CD4-positive, alpha-beta T cell treated with Interferon gamma for 1 hour (primary cell): Measurements from ENCODE around the gene GBA2.

Source experiments
- DNase-seq: peaks from one replicate; pipeline ENCODE4 v3.0.0-alpha.2; 2020

Gene GBA2

GRCh38 chr9:35714579-35715252 is 34.3 kb downstream of the GBA2 start:
- no peak for DNase-seq

DNA sequence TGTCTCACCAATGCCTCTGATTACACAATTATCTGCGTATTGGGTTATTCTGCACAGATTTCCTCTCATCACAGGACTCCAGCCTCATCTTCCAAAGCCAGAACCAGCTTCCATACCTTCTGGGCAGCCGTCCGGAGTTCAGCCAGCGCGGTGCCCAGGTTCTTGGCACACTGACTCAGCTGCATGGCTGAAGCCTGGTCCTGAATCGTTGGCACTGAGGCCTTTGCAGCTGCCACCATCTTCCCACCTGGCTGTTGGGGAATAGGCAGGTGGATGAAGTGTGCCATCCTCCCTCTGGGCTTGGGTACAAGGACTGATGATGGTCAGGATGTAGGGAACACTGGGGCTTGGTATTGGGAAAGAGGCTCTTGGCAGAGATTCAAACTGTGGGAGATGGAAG is 34.9 kb downstream of the GBA2 start:
- DNase-seq: no peak

- DNase-seq: no peak
Measured at GRCh38 chr9:35713578-35713977, 35.5 kb downstream of the GBA2 start.

DNA sequence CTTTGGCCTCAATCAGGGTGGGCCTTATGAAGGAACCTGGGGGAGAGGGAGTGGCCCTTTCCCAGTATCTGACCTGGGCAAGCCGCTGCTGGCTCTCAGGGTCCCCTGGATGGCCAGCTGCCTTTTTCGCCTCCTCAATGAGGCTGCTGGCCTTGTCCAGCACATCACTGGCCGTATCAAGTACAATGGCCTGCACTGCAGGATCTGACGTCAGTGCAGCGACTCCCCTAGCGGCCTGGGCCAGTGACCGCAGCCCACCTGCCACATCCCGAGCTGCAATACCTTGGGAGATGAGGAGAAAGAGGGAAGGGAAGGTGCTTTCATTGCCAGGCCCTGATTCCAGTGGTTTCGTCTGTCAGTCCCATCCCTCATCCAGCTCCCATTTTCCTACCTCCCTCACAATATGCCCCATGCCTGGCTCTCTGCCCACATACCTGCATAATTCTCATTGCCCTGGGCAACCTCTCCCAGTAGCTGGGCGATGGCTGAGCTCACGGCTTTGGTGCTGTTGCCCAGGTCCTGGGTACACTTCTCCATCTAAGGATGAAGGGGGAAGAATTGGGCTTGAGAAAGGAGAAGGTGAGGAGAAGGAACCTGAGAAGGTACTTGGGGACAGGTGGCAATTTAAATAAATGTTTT is 36.1 kb downstream of the GBA2 start:
- no peak for DNase-seq

GRCh38 chr9:35711501-35712428 is 37.3 kb downstream of the GBA2 start:
- no peak for DNase-seq

DNA sequence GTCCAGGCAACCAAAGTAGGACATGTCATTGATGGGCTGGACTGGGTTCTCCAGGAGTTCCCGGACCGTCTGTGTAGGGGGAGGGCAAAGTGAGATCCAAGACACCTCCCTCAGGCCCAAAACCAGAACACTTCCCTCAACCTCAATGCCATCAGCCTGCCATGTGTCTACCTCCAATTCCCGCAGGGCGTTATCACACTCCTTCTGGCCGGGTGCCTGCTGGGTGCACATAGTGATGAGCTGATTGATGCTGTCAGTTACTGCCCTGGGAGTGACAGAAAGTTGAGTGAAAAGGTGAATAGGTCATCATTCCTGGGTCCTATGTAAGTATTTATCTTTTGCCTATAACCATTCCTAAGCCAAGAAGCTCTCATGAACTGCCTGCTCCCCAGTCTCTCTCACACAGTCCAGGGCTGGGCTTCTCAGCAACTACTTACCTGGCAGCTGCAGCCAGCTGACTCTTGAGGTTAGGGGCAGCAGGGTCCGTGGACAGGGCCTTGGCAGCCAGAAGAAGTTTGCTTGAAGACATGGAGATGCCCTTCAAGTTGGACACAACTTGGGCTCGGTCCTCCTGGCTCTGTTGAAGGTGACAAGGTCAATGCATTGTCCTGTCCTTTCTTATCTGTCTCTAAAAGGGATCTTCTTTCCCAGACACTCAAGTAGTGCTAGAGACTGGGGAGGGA is 38.1 kb downstream of the GBA2 start:
- no peak for DNase-seq

DNA sequence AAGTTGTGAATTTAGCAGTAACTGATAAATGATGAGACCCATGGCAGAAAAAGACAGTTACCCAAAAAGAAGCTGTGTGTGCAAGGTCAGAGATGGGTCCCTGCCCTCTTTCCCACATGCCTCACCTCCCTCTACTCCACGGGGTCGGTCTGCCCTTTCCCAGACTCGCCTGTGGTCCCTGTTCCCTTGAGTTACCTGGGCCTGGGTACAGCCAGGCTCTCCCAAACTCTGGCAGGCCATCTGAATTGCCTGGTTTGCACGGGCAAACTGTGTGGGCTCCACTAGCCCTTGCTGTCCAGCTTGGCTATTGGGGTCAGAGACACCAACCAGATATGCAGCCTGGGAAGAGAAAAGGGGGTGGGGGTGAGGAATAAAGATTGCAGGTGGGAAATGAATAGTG is 40.9 kb downstream of the GBA2 start:
- DNase-seq: no peak

- DNase-seq: no peak
Measured at GRCh38 chr9:35706951-35707350, 42.1 kb downstream of the GBA2 start.

DNA sequence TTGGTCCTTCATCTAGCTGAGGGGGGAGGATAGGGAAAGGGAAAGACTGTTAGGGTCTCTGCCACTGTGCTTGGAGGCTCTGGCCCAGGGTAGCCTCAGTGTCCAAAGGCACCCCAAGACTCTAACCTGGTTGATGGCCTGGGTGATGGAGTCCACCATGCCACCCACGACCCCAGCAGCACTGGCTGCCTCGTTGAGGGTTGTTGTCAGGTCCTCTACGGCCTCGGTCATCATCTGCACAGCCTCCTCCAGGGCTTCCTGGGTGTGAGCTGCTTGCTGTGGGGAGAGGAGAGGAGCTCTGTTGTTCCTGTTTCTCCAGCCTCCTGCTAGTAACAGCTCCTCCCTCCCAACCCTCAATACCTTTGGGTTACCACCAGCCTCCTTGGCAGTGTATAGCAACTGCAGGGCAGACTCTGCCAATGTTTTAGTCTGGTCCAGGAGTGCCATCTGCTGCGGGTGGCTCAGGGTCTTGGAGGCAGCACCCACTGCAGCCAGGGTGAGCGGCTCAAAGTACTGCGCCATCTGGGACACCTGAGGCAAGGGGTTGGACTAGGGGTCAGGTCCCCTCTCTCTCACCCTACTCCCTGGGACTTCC is 43.1 kb downstream of the GBA2 start:
- no peak for DNase-seq

DNA sequence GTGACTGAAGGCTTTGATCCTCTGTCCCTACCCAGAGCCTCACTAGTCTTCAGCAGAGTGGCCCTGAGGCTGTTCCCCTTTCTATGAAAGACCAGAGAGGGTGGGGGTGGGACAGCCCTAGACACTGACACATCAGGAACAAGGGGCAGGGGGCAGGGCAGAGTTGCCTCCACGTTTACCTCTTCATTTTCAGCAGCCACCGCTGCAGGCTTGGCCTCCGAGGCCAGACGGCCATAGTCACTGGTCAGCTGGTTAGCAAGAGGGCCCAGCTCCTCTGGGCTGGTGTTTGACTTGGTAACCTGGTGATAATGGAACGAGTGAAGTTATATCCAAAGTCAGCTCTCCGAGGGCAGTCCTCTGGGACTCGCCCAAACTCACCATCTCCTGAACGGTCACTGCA is 43.7 kb downstream of the GBA2 start:
- no peak for DNase-seq

DNA sequence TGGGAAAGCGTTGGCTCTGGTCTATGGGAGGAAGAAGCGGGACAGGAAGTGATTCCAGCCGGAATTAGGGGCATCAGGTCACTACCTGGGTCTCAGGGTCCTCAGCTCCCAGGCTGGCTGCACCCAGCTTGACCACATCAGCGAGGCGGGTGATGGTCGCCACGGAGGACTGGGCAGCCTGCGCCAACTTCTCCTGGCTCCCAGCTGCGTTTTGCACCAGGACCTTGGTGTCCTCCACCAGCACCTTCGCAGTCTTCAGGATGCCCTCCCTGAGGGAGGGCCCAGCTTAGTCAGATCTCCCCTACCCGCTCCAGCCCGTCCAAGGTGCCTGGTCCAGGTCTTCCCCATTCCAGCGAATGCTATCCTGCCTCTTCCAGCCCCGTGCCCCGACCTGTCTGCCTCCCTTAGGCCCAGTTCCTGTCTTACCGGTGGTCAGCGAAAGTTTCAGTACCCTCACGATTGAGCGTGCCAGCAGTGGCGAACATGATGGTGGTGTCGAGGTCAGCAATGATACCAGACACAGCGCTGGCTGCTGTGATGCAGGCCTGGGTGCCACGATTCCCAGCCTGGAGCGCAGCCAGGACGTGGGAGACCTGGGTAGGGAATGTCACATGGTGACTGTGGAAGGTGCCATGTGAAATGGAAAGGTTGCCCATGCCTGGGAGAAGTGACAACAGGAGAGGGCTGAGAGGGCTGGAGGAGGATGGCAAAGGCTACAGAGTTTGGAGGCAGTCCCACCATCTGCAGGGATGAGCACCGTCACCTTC is 44.9 kb downstream of the GBA2 start:
- no peak for DNase-seq

GRCh38 chr9:35702696-35703095 is 46.3 kb downstream of the GBA2 start:
- no peak for DNase-seq

DNA sequence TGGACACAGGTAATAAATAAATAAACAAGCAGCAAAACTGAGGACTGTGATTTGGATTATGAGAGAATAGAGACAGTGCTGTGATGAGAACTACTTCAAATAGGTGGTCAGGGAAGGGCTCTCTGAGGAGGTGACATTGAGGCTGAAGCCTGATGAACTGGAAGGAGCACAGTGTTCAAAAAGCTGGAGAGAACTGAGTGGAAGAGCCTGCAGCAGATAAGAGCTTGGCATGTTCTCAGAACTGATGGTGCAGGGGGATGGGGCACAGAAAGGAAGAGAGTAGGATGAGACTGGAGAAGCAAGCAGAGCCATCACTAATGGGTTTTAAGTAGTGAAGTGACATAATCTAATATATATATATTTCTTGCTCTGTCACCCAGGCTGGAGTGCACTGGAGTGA is 48.1 kb downstream of the GBA2 start:
- DNase-seq: no peak

- DNase-seq: no peak
Measured at GRCh38 chr9:35700031-35700430, 49.0 kb downstream of the GBA2 start.

DNA sequence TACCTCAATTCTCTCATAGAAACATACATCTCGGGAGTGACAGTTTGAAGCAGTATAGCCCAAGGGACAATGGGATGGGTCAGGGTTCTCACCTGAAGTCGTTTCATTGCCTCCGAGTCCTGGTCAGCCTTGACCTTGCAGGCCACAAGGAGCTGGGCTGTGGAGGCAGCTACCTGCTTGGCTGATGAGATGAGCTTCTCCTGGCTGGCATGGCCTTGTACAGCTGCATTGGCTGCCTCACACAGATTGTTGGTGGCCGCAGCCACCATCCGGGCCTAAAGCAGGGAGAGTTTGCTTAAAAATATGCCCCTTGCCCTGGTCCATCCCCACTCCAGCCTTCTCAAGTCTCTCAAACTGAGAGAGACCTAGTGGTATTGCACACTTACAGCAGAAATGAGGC is 50.8 kb downstream of the GBA2 start:
- DNase-seq: no peak

- no peak for DNase-seq
Measured at GRCh38 chr9:35697486-35697885, 51.5 kb downstream of the GBA2 start.

DNA sequence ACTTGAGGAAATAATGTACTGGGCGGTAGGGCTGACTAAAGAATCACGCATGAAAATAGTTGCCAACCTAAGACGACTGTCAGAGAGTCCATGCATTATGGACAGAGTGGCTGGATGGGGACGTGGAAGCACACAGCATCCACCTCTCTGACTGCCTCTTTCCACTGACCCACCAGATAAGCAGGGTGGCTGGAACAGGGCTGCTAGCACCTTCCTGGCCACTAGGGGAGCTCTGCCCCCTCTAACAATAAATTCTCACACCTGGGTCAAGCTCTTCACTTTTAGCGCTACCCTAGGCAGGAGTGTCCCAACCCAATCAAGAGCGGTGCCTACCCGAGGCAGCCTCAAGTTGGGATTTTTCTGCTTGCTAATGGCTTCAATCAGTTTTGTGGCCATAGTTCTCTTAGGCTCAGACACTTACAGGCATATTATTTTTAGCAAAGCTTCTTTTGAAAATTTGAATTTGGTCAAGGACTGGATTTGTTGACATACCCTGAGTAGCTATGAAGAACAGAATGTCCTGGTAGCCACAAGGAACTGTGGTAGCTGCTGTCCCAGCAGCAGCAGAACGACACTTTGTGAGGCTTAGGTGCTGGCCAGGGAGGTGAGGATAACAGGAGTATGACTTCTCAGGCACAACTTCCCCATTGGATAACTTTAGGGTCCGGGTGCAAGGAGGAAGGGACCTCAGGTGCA is 52.4 kb downstream of the GBA2 start:
- peak; percentile 60 for DNase-seq

GRCh38 chr9:35695943-35696401 is 53.1 kb downstream of the GBA2 start:
- DNase-seq: no peak

DNA sequence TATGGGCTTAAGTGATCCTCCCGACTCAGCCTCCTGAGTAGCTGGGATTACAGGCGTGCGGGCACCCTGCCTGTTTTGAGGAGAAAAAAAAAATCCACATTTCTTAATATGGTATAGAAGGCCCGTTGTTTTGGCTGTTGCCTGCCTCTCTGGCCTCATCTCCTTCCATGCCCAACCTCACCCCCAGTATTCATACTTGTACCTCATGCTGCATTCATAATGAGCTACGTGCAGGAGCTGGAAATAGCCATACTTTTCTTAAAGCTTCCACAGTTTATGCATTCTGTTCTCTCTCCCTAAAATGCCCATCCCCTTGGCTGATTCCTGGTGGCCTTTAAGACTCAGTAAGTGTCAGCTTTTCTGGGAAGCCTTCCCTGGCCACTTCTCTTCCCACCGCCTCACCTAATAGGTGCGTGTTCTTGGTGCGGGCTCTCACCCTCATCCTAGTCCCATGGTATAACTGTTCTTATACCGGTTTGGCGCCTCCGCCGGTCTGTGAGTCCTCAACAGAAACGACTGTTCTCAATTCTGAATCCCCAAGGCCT is 57.2 kb downstream of the GBA2 start:
- no peak for DNase-seq

DNA sequence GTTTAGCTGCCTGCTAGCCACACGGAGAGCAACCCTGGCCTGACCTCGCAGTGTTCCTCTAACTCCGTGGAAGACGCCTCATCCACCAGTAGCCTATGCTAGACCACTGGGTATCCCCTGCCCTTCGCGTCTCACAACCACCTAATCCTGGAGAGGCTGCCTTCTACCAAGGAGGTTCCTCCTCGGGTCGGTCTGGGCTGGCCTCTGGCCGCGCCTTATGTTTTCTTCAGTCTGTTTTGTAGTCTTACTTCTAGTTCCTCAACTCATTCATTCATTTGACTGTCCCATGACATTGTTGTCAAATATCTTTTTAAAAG is 57.7 kb downstream of the GBA2 start:
- DNase-seq: peak; percentile 2
